ENCODE measurements around the gene USP3.

USP3 gene

GRCh38 chr15:63595688-63596087 is 91.3 kb downstream of the USP3 start:
- Histone ChIP-seq H3K79me2 (ENCODE audit: control insufficient read depth, insufficient read depth, low read length, poor library complexity) (peaks cover 2% of the 10 kb centered on the region), H2AK5ac (ENCODE audit: low read length) (no peak overlapping the region), H3K4me1 (ENCODE audit: control insufficient read depth in 1 of 2, insufficient read depth in 2 of 2, low read length in 2 of 2) (peaks cover 5% of the 10 kb centered on the region in 2 experiments), H3K4me2 (ENCODE audit: low read length) (no peak overlapping the region), H3K79me1 (ENCODE audit: low read length) (peaks cover 2% of the 10 kb centered on the region), H3K4me3 (ENCODE audit: low read depth, low read length) (no peak overlapping the region), H2AFZ (ENCODE audit: insufficient read depth, low read length, poor library complexity) (no peak overlapping the region), H2BK120ac (ENCODE audit: insufficient read depth, low read length, poor library complexity) (no peak overlapping the region), H3K27me3 (ENCODE audit: insufficient read depth, low read length) (no peaks in the 10 kb centered on the region), H3K9ac (ENCODE audit: low read length) (no peak overlapping the region), H4K91ac (ENCODE audit: low read depth, low read length) (no peak overlapping the region), H2BK12ac (ENCODE audit: low read length) (no peak overlapping the region), H3K14ac (ENCODE audit: low read length) (no peak overlapping the region), H3K18ac (ENCODE audit: low read length) (no peak overlapping the region), H3K36me3 (ENCODE audit: control insufficient read depth in 1 of 2, insufficient read depth in 2 of 2, low read length in 2 of 2) (peaks cover 6 to 16% of the 10 kb centered on the region in 2 experiments), H3K27ac (ENCODE audit: low read depth, low read length) (no peak overlapping the region), H4K12ac (ENCODE audit: low read depth, low read length) (no peak overlapping the region), H4K8ac (ENCODE audit: low read depth, low read length) (no peak overlapping the region), H3K4ac (ENCODE audit: low read depth, low read length) (no peak overlapping the region), H3K23ac (ENCODE audit: low read length) (no peak overlapping the region), H2BK5ac (ENCODE audit: low read depth, low read length, poor library complexity) (no peak overlapping the region), H3K9me3 (ENCODE audit: insufficient read depth, low read depth, low read length) (no peaks in the 10 kb centered on the region)
- no CpG with 5 or more reads among the region's 1 CpG for WGBS (ENCODE audit: extremely low coverage, insufficient coverage, insufficient read length)
- no peak for DNase-seq

- peaks cover 6% of the 10 kb centered on the region for H3K79me1 ChIP-seq (ENCODE audit: low read length)
- H3K4me1 ChIP-seq (ENCODE audit: control insufficient read depth in 1 of 2, insufficient read depth in 2 of 2, low read length in 2 of 2), result peaks cover 5% of the 10 kb centered on the region in 2 experiments
- no peaks in the 10 kb centered on the region for H3K9me3 ChIP-seq (ENCODE audit: insufficient read depth, low read depth, low read length)
- H3K4me3 ChIP-seq (ENCODE audit: low read depth, low read length), result no peak overlapping the region
- WGBS (ENCODE audit: extremely low coverage, insufficient coverage, insufficient read length), result no CpG with 5 or more reads among the region's 2 CpGs
- H2AFZ ChIP-seq (ENCODE audit: insufficient read depth, low read length, poor library complexity), result no peak overlapping the region
- no peak overlapping the region for H2AK5ac ChIP-seq (ENCODE audit: low read length)
- no peaks in the 10 kb centered on the region for H3K27me3 ChIP-seq (ENCODE audit: insufficient read depth, low read length)
- no peak overlapping the region for H3K14ac ChIP-seq (ENCODE audit: low read length)
- H2BK12ac ChIP-seq (ENCODE audit: low read length), result no peak overlapping the region
- no peak overlapping the region for H4K12ac ChIP-seq (ENCODE audit: low read depth, low read length)
- H3K79me2 ChIP-seq (ENCODE audit: control insufficient read depth, insufficient read depth, low read length, poor library complexity), result peaks cover 4% of the 10 kb centered on the region
- peaks cover 6 to 11% of the 10 kb centered on the region in 2 experiments for H3K36me3 ChIP-seq (ENCODE audit: control insufficient read depth in 1 of 2, insufficient read depth in 2 of 2, low read length in 2 of 2)
- no peak overlapping the region for H3K23ac ChIP-seq (ENCODE audit: low read length)
- H3K9ac ChIP-seq (ENCODE audit: low read length), result no peak overlapping the region
- H3K4me2 ChIP-seq (ENCODE audit: low read length), result no peak overlapping the region
- no peak overlapping the region for H3K27ac ChIP-seq (ENCODE audit: low read depth, low read length)
- no peak overlapping the region for H2BK120ac ChIP-seq (ENCODE audit: insufficient read depth, low read length, poor library complexity)
- no peak overlapping the region for H3K4ac ChIP-seq (ENCODE audit: low read depth, low read length)
- H2BK5ac ChIP-seq (ENCODE audit: low read depth, low read length, poor library complexity), result no peak overlapping the region
- no peak overlapping the region for H4K91ac ChIP-seq (ENCODE audit: low read depth, low read length)
- no peak overlapping the region for H3K18ac ChIP-seq (ENCODE audit: low read length)
- peak in 1 of 2 donors; percentile 54 for DNase-seq
- no peak overlapping the region for H4K8ac ChIP-seq (ENCODE audit: low read depth, low read length)
These were observed 92.3 kb downstream of the USP3 start for GRCh38 chr15:63596676-63597037.

DNA sequence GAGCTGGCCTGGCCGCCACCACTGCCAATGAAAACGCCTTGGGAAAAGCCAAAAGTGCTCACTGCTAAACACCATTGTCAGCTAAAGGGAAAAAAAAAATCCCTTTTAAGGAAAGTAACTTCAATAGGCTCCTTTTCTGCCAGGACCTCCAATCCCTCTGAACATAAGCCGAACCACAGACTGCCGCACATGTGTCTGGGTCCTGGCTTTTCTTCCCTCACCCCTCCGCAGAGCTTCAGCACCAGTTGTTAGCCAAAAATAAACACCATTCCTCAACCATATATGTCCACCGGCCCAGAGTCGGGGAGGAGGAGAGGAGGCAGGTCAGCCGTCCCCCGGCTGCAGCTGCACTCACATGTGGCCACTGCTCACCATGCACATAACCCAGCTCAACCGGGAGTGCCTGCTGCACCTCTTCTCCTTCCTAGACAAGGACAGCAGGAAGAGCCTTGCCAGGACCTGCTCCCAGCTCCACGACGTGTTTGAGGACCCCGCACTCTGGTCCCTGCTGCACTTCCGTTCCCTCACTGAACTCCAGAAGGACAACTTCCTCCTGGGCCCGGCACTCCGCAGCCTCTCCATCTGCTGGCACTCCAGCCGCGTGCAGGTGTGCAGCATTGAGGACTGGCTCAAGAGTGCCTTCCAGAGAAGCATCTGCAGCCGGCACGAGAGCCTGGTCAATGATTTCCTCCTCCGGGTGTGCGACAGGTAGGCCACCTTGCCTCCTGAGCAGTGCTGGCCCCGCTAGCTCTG is 92.8 kb downstream of the USP3 start, which contains the start of gene FBXL22:
Gene FBXL22, plus strand, starts transcription at position 350 of the 753 bp plus-strand sequence. Its CDS starts 6 bp downstream, at position 356.
- WGBS (ENCODE audit: extremely low coverage, insufficient coverage, insufficient read length), result no CpG with 5 or more reads among the region's 23 CpGs
- no peak within 1 kb of the TSS for H3K14ac ChIP-seq (ENCODE audit: low read length)

GRCh38 chr15:63597821-63598220 is 93.4 kb downstream of the USP3 start:
- no peak overlapping the region for H2BK5ac ChIP-seq (ENCODE audit: low read depth, low read length, poor library complexity)
- no peak overlapping the region for H3K27ac ChIP-seq (ENCODE audit: low read depth, low read length)
- no peaks in the 10 kb centered on the region for H3K9me3 ChIP-seq (ENCODE audit: insufficient read depth, low read depth, low read length)
- H3K4me1 ChIP-seq (ENCODE audit: control insufficient read depth in 1 of 2, insufficient read depth in 2 of 2, low read length in 2 of 2), result peaks cover 7 to 9% of the 10 kb centered on the region in 2 experiments
- H4K12ac ChIP-seq (ENCODE audit: low read depth, low read length), result no peak overlapping the region
- no peak overlapping the region for H3K14ac ChIP-seq (ENCODE audit: low read length)
- H4K91ac ChIP-seq (ENCODE audit: low read depth, low read length), result no peak overlapping the region
- no CpG with 5 or more reads among the region's 6 CpGs for WGBS (ENCODE audit: extremely low coverage, insufficient coverage, insufficient read length)
- H3K4ac ChIP-seq (ENCODE audit: low read depth, low read length), result no peak overlapping the region
- H3K79me1 ChIP-seq (ENCODE audit: low read length), result peaks cover 6% of the 10 kb centered on the region
- no peak overlapping the region for H3K18ac ChIP-seq (ENCODE audit: low read length)
- H3K4me3 ChIP-seq (ENCODE audit: low read depth, low read length), result no peak overlapping the region
- H3K79me2 ChIP-seq (ENCODE audit: control insufficient read depth, insufficient read depth, low read length, poor library complexity), result peaks cover 4% of the 10 kb centered on the region
- no peak for DNase-seq
- H2BK120ac ChIP-seq (ENCODE audit: insufficient read depth, low read length, poor library complexity), result no peak overlapping the region
- no peak overlapping the region for H2AFZ ChIP-seq (ENCODE audit: insufficient read depth, low read length, poor library complexity)
- no peak overlapping the region for H2BK12ac ChIP-seq (ENCODE audit: low read length)
- H3K23ac ChIP-seq (ENCODE audit: low read length), result no peak overlapping the region
- no peak overlapping the region for H2AK5ac ChIP-seq (ENCODE audit: low read length)
- H3K9ac ChIP-seq (ENCODE audit: low read length), result no peak overlapping the region
- no peak overlapping the region for H3K4me2 ChIP-seq (ENCODE audit: low read length)
- no peak overlapping the region for H4K8ac ChIP-seq (ENCODE audit: low read depth, low read length)
- H3K36me3 ChIP-seq (ENCODE audit: control insufficient read depth in 1 of 2, insufficient read depth in 2 of 2, low read length in 2 of 2), result peaks cover 5 to 9% of the 10 kb centered on the region in 2 experiments
- H3K27me3 ChIP-seq (ENCODE audit: insufficient read depth, low read length), result no peaks in the 10 kb centered on the region

More for the DNA sequence above, 92.8 kb downstream of the USP3 start, which contains the start of gene FBXL22:
- Histone ChIP-seq H2BK5ac (ENCODE audit: low read depth, low read length, poor library complexity) (no peak within 1 kb of the TSS), H4K12ac (ENCODE audit: low read depth, low read length) (no peak within 1 kb of the TSS), H2AK5ac (ENCODE audit: low read length) (no peak within 1 kb of the TSS), H3K23ac (ENCODE audit: low read length) (no peak within 1 kb of the TSS), H3K4ac (ENCODE audit: low read depth, low read length) (no peak within 1 kb of the TSS), H3K4me1 (ENCODE audit: control insufficient read depth in 1 of 2, insufficient read depth in 2 of 2, low read length in 2 of 2) (peaks cover 7 to 9% of the 10 kb centered on the region in 2 experiments), H3K27me3 (ENCODE audit: insufficient read depth, low read length) (no peaks in the 10 kb centered on the region), H3K18ac (ENCODE audit: low read length) (no peak within 1 kb of the TSS), H3K9ac (ENCODE audit: low read length) (no peak within 1 kb of the TSS), H2BK120ac (ENCODE audit: insufficient read depth, low read length, poor library complexity) (no peak within 1 kb of the TSS), H3K4me2 (ENCODE audit: low read length) (no peak within 1 kb of the TSS), H3K9me3 (ENCODE audit: insufficient read depth, low read depth, low read length) (no peaks in the 10 kb centered on the region), H3K4me3 (ENCODE audit: low read depth, low read length) (peak within 1 kb of the TSS; percentile 1), H4K91ac (ENCODE audit: low read depth, low read length) (no peak within 1 kb of the TSS), H2AFZ (ENCODE audit: insufficient read depth, low read length, poor library complexity) (no peak within 1 kb of the TSS), H3K27ac (ENCODE audit: low read depth, low read length) (no peak within 1 kb of the TSS), H3K79me1 (ENCODE audit: low read length) (peaks cover 6% of the 10 kb centered on the region), H4K8ac (ENCODE audit: low read depth, low read length) (no peak within 1 kb of the TSS), H3K36me3 (ENCODE audit: control insufficient read depth in 1 of 2, insufficient read depth in 2 of 2, low read length in 2 of 2) (peaks cover 5 to 9% of the 10 kb centered on the region in 2 experiments), H3K79me2 (ENCODE audit: control insufficient read depth, insufficient read depth, low read length, poor library complexity) (peaks cover 4% of the 10 kb centered on the region), H2BK12ac (ENCODE audit: low read length) (no peak within 1 kb of the TSS)
- no peak for DNase-seq
